Panc1 (cell line): ENCODE data around the gene CAMKK1.

ENCODE experiments used
- CTCF ChIP-seq: fragments of 450-650 bp; IDR thresholded peaks from 2 replicates; pipeline ENCODE4 v1.5.1; 2017; ENCODE audit warnings: mild to moderate bottlenecking
- SIN3A ChIP-seq: IDR thresholded peaks from 2 replicates; pipeline ENCODE4 v1.6.1; 2012; ENCODE audit warnings: low read depth, mild to moderate bottlenecking, low read length, moderate library complexity, borderline replicate concordance; ENCODE audit not compliant: insufficient read depth

GRCh38 chr17:3926860-3927627 is 34.2 kb upstream of the CAMKK1 start:
- TF ChIP-seq SIN3A (no peak), CTCF (no peak)
